GM21423 (cell line): Measurements from ENCODE around the gene EXOSC3.
"Not testable (repeated sequence)": the region's sequence is repeated elsewhere in the genome, so short reads cannot be mapped to it uniquely, and the experiment has no call there.

Source experiments
- ATAC-seq: cut with Tn5 transposase; IDR thresholded peaks from one replicate; pipeline ENCODE4 v1.9.1; 2021; ENCODE audit warnings: mild to moderate bottlenecking, moderate library complexity; ENCODE audit not compliant: unreplicated experiment

The EXOSC3 gene

DNA sequence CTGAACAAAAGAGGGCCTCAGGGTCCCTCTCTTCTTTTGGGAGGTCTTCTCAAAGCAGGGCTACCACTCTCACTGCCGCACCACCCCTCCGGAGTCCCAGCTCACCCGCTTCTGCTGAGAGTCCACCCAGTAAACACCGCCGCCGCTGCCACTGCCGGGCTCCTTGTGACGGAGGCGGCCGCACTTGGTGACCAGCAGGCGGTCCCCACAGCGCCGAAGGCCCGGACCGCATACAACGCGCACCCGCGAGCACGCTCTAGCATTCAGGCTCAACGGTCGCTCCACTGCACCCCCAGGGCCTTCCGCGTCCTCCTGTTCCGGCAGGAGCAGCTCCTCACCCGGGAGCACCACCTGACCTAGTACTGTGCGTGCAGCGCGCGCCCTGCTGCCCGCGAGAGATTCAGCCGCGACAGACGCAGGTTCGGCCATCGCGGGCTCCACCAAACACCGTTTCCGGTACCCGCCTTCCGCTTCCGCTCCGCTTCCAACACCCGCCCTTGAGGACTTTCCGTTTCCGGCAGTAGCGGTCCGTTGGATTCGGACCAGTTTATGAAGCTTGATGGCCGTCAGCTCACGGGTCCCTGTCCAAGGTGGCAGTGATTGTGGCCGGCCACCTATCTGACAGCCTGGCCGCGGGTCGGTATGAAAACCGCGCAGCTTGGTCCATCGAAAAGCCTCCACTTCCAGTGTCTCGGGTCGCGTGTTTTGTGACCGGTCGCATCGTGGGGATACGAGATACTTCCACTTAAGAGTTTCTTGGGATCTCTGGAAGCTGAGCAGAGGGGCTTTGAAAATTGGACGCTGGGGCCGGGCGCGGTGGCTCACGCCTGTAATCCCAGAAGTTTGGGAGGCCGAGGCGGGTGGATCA, at the start of gene EXOSC3:
Gene EXOSC3 (minus strand): TSS at position 449 of the 868 bp plus-strand sequence. CDS start 20 bp downstream, at position 429.
- peak; percentile 90 for ATAC-seq

DNA sequence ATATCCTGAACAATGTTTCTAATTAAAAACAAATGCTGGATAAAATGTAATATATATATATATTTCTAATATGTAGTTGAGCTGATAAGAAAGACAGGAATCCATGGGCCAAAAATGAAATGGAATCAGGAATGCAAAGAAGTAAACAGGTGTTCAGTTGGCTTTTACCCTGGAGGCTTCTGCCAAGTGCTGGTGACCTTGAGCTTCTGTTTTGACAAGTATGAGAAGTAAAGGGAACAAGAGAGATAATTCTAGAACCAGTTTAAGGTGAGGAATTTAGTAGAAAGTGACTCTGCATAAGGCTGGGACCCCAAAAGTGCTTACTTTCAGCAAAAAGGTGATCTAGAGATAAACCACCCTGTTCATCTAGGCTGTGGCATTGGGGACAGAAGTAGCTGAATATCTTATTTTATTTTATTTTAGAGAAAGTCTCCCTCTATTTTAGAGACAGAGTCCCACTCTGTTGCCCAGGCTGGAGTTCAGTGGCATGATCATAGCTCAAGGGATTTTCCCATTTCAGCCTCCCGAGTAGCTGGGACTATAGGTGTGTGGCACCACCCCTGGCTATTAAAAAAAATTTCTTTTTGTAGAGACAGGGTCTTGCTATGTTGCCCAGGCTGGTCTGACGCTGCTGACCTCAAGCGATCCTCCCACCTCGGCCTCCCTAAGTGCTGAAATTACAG, 42.8 kb upstream of the EXOSC3 start:
- ATAC-seq: no peak

- ATAC-seq: not testable (repeated sequence)
Measured at GRCh38 chr9:37825174-37825573, 40.3 kb upstream of the EXOSC3 start.

DNA sequence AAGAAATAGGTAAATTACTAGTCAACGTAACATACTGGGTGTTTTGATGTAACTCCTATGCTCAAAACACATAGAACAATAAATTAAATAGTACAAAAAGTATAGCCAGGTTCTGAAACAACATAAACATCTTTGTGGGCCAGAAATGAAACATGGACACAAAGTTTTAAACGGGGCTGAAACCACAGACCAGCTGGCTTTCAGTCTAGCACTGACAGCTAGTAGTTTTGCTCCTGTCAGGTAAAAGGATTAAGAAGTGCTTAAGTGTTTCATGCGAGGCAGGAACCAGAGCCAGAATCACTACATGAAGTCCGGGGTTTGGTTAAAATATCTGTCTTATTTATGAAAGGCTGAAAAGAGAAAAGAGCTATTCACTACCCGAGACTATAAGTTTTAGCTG, 35.3 kb upstream of the EXOSC3 start:
- no peak for ATAC-seq

DNA sequence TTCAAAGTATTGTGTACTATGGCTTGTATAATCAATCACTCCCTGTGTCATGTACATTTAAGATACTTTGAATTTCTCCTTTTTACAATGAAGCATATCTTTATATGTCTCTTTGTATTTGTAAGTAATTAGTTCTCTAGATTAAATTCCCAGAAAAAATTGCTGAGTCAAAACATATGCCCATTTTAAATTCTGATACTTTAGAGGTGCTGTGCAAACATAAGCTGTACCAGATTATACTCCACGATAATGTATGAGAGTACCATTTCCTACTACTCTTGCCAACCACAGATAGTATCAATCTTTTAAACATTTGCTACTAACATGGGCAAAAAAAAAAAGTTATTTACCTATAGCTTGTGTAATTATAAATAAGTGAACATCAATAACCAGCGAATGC, 34.0 kb upstream of the EXOSC3 start:
- ATAC-seq: no peak

DNA sequence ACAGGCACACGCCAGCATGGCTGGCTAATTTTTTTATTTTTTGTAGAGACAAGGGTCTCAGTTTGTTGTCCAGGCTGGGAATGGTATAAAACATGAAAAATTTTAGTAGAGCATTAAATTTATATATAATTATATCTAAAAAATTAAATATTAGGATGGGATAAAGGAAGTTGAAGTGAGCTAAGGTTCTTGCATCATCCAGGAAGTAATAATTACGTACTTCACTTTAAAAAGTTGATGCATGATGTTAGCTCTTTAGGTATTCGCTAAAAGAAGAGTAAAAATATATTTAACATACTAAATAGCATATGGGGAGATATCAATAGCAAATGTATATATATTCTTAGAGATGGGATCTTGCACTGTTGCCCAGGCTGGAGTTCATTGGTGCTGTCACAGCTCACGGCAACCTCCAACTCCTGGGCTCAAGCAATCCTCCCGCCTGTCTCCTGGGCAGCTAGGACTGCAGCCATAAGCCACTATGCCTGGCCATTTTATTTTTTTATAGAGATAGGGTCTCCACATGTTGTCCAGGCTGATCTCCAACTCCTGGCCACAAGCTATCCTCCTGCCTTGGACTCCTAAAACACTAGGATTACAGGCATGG, 28.0 kb upstream of the EXOSC3 start:
- ATAC-seq: no peak

DNA sequence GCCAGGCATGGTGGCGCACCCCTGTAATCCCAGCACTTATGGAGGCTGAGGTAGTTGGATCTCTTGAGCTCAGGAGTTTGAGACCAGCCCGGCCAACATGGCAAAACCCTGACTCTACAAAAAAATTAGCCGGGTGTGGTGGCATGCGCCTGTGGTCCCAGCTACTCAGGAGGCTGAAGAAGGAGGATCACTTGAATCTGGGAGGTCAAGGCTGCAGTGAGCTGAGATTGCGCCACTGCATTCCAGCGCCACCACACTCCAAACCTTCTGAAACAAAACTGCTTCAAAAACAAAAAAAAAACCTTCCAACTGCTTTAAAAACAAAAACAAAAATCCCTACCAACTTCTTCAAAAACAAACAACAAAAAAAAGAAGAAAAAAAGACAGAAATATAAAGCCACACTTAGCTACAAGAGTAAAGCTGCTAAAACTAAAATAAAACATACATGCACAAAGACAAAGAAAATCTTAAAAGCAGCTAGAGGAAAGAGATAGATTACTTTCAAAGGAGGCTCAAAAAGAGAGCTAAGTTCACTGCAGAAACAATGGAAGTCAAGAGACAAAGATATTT, 27.1 kb upstream of the EXOSC3 start:
- no peak for ATAC-seq

GRCh38 chr9:37809676-37810075, 24.8 kb upstream of the EXOSC3 start:
- ATAC-seq: not testable (repeated sequence)

DNA sequence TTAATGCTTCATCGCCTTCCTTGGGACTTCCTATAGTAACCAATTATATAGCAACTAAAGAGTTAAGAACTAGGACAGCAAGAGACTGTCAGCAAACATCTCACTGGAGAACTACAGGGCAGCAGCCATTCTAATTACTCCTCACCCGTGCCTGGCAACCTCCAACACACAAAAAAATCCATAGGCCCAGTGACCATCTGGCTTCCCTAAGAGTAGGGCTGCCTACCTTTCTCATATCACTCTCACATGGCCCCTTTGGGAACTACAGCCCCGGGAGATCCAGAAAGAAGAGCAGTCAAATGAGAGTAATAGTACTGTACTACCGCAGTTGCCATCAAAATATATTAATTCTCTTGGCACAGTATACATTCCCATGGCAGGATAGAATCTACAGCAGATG, 21.4 kb upstream of the EXOSC3 start:
- ATAC-seq: no peak

GRCh38 chr9:37801959-37802711, 17.3 kb upstream of the EXOSC3 start:
- ATAC-seq: no peak

DNA sequence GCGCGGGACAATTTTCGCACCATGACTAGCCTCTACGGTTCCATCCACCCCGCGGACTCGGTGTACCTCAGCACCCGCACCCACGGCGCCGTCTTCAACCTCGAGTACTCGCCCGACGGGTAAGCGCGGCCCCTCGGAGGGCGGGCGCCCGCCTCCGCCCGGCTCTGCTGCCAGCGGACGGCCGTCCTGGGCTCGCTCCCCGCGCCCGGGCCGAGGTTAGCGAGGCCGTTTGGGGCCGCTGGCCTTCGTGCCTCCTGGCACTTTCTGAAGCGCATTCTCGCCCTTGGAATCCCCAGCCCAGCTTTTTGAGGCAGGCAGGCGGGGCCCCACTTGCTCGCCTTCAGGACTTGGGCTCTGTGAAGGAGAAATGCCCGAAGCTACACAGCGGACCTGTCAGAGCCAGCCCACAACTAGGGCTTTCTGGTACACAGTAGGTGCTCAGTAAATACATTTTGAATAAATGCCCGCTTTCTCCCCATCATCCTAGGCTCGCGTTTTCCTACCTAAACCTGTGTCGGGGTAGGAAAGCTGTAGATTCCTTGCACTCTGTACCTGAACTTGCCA, 16.5 kb upstream of the EXOSC3 start:
- ATAC-seq: peak; percentile 37

- peak; percentile 72 for ATAC-seq
Measured at GRCh38 chr9:37800631-37801286, 15.9 kb upstream of the EXOSC3 start, which contains the start of gene DCAF10. Gene DCAF10, plus strand, starts transcription at chr9:37800797. Its CDS starts 70 bp downstream, at chr9:37800867.

- ATAC-seq: no peak
Measured at GRCh38 chr9:37798677-37799076, 13.8 kb upstream of the EXOSC3 start.

GRCh38 chr9:37796232-37796631, 11.4 kb upstream of the EXOSC3 start:
- ATAC-seq: no peak

DNA sequence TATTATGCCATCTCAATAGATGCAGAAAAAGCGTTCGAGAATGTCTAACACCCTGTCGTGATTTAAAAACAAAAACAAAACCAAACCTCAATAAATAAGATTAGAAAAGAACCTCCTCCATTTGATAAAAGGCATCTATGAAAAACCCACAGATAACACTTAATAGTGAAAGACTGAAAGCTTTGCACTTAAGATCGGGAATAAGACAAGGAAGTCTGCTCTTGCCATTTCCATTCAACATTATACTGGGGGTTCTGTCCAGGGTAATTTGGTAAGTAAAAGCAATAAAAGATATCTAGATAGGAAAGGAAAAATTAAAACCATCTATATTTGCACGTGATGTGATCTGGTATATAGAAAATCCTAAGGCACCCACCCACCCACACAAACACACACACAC, 7.3 kb upstream of the EXOSC3 start:
- ATAC-seq: no peak

DNA sequence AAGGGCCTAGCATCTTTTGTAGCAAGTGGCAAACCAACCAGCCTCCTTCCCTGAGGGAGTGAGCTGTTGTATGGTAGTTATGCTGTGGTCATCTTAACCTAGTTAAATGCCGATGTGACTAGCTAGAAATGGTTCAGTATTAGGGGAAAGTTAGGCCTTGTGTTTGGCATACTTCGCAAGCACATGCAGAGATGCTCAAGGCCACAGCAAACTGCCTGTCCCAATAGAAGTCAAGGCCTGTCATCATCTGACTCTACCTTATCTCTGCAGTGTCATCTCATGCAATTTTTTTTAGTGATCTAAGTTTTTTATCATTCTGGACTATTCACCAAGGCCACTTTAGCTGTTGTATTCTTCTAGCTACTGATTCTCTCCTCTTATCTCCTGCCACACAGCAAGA, 5.2 kb upstream of the EXOSC3 start:
- ATAC-seq: no peak

- no peak for ATAC-seq
Measured at GRCh38 chr9:37788332-37788731, 3.5 kb upstream of the EXOSC3 start.

DNA sequence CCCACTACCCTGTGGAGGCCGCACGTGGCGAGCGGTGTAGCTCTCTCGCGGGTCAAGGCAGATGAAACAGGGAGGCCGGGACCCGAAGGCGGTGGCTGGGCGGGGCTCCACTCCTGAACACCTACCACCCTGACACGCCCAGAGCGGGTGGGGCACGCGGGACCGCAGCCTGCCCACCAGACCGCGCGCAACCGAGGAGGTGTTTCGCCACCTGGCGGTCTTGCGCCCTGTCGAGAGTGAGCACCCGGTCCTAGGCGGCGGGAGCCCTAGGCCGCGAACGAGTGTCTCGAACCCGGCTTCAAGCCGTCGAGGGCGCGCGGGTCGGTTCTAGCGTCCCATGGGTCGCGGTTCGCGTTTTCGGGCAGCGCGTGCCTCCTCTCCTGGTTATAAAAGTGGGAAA, 2.2 kb upstream of the EXOSC3 start:
- ATAC-seq: no peak

GRCh38 chr9:37784291-37784615, 611 bp downstream of the EXOSC3 start:
- no peak for ATAC-seq

- no peak for ATAC-seq
Measured at GRCh38 chr9:37778534-37778933, 6.3 kb downstream of the EXOSC3 start.
